ENCODE measurements around the gene C1orf210. TPM values are rescaled to one million over a fixed set of nuclear protein-coding genes. Genes with fewer than 3 reads are reported as not detected.

Gene C1orf210
- total and polyA plus RNA-seq, 9 of the 15 experiments (the other 6 are each of a cell fraction or from before 2014, with no cell fraction given), result 0.21 TPM; not detected in 8

DNA sequence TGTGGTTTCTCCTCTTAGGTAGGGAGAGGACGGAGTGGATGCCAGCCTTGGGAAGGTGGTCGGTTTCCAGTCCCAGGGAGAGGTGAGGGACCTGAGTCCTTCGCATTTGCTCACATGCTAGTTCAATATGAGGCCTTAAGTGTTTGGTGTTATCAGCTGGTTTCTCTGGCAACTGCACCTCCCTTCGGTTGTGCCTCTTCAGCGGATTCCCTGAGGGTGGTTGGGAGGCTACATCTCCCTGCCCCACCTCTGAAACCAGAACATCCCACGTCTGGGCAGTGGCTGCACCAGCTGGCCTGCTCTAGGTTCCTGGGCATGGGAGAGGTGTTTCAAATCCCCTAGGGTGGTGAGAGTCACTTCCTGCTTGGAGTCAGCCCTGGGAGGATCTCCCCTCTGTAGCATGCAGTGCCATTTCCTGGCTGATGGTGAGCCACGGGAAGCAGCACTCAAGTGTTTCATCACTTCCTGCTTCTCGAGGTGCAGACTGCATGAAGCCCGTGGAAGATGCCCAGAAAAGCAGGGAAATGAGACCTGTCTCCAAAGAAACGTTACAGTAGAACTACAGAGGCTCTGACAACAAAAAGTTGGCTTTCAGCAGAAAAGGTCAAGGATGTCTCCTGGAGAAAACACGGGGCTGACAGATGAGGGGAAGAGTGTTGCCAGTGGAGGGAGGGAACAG, 11.1 kb downstream of the C1orf210 start (continued):
- TF ChIP-seq KLF1 (tag; IDR thresholded peaks at IDR 0.05), result no peak
- no peak for TF ChIP-seq BRD9 (IDR thresholded peaks at IDR 0.05; ENCODE audit: low read depth, partially characterized antibody)
- TF ChIP-seq ID3 (CRISPR knock-in tag; IDR thresholded peaks at IDR 0.05), result no peak
- 0 out of 2 replicates have a peak, but pooled peaks have one; percentile 41 for TF ChIP-seq ID3 (tag; IDR thresholded peaks at IDR 0.05)

DNA sequence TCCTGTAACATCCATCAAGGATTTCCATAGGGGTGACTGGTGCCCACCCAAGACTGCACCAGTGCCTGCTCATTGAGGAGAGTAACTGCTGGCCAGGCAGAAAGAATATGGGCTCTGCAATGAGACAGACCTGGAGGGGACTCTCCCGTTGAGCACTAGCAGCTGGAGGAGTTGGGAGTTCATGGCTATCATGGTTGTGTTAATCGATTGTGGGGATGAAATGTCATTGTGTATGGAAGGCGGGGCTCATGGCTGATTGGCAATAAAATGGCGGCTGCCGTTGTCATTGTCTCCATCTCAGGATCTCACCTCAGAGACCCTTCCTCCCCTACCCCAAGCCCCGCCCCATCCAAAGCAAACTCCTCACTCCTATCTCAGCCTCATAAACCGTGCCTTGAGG, 11.7 kb downstream of the C1orf210 start:
- 30% methylated on average over 6 of the region's 7 CpGs for WGBS (ENCODE audit: insufficient coverage, low coverage, missing lambda C conversion rate)
- in situ Hi-C loops (cut with MboI) (no loop called here), intact Hi-C loops (cut with micrococcal nuclease) (no loop called here)
- FAIRE-seq (no peak), ATAC-seq (no peak), DNase-seq (ENCODE audit: extremely low read depth in 1 of 4, low spot score in 3 of 4) (no peak)
- H3K9me1 ChIP-seq (ENCODE audit: control insufficient read depth, insufficient read depth, low read length), result no peaks in the 10 kb centered on the region
- no peak overlapping the region for H3K9ac ChIP-seq (ENCODE audit: insufficient read depth in 1 of 2, low read depth in 2 of 2, low read length in 2 of 2)
- no peaks in the 10 kb centered on the region; the same call in 1 of the 2 replicates for H4K20me1 ChIP-seq (replicated peaks; ENCODE audit: control insufficient read depth, insufficient read depth, low read length)
- CTCF ChIA-PET (ENCODE audit: low intra/inter-chr PET ratio), result no interaction called here
- H3K27me3 ChIP-seq (ENCODE audit: control insufficient read depth in 2 of 2, insufficient read depth in 2 of 2, low read length in 2 of 2), result peaks cover 43 to 80% of the 10 kb centered on the region in 2 experiments
- POLR2A ChIA-PET, result interaction anchor here (0.6 kb wide), 1 partner anchor 151 kb away, joined by 4 read pairs; no protein-coding TSS in a partner anchor
- H3K4me1 ChIP-seq (replicated peaks in 1 of 2; ENCODE audit: control insufficient read depth in 2 of 2, insufficient read depth in 2 of 2, low read length in 2 of 2), result peaks cover 16 to 19% of the 10 kb centered on the region in 2 experiments; a peak in 4 of 5 replicates
- no peaks in the 10 kb centered on the region for H3K36me3 ChIP-seq (ENCODE audit: control insufficient read depth, insufficient read depth, low read length)
- H3K4me3 ChIP-seq, result no peak overlapping the region
- BruUV-seq (replicated peaks), result no TSS peak
- no peak overlapping the region for H2AFZ ChIP-seq (ENCODE audit: low read depth, low read length)
- no peak overlapping the region for H3K27ac ChIP-seq (ENCODE audit: extremely low read depth, low read depth, low read length)
- TF ChIP-seq YY1 (IDR thresholded peaks at IDR 0.05; ENCODE audit: borderline replicate concordance in 1 of 3, control insufficient read depth in 1 of 3, extremely low read depth in 1 of 3, insufficient read depth in 3 of 3, insufficient read length in 1 of 3, insufficient replicate concordance in 2 of 3, low read depth in 1 of 3, low read length in 2 of 3) (no peak), ZKSCAN8 (CRISPR knock-in tag; IDR thresholded peaks at IDR 0.05) (no peak), PURB (CRISPR knock-in tag; IDR thresholded peaks at IDR 0.05; ENCODE audit: low read depth) (no peak), DACH1 (IDR thresholded peaks at IDR 0.05; ENCODE audit: partially characterized antibody) (no peak), TBP (optimal IDR thresholded peaks at IDR 0.05; ENCODE audit: low read depth, low read length) (no peak), ZNF57 (CRISPR knock-in tag; IDR thresholded peaks at IDR 0.05) (no peak), RBM17 (IDR thresholded peaks at IDR 0.05; ENCODE audit: borderline replicate concordance, low read depth, low read length) (no peak), ZNF324 (CRISPR knock-in tag; IDR thresholded peaks at IDR 0.05) (no peak), MCM7 (IDR thresholded peaks at IDR 0.05) (no peak), ZFP36 (IDR thresholded peaks at IDR 0.05; ENCODE audit: low read depth, low read length, partially characterized antibody) (no peak), ILF3 (IDR thresholded peaks at IDR 0.05; ENCODE audit: borderline replicate concordance) (no peak), ZNF668 (CRISPR knock-in tag; IDR thresholded peaks at IDR 0.05) (no peak), ZNF76 (CRISPR knock-in tag; IDR thresholded peaks at IDR 0.05; ENCODE audit: borderline replicate concordance) (no peak), MEF2A (IDR thresholded peaks at IDR 0.05; ENCODE audit: control insufficient read depth, low read depth, low read length) (no peak)
- no peaks in the 10 kb centered on the region for H3K79me2 ChIP-seq (ENCODE audit: control insufficient read depth, insufficient read depth, low read length)
- H3K4me2 ChIP-seq (ENCODE audit: insufficient read depth, low read length), result no peak overlapping the region
- no peaks in the 10 kb centered on the region for H3K9me3 ChIP-seq (replicated peaks; ENCODE audit: control insufficient read depth, insufficient read depth, low read depth, low read length)
